AG04450 (cell line): ENCODE results near the gene NCKAP1. TPM values are rescaled to one million over a fixed set of nuclear protein-coding genes. Genes with fewer than 3 reads are reported as not detected.

Experiments
- CTCF ChIA-PET: fragments of 300-600, 350-600 bp; formaldehyde crosslinking; extraction: SDS; loops from one replicate; lab custom pipeline; 2022; ENCODE audit warnings: antibody characterized with exemption, inconsistent platforms; lab: Charles Lee
- POLR2A ChIA-PET: fragments of 350-600 bp; formaldehyde crosslinking; extraction: SDS; loops from one replicate; lab custom pipeline; 2021; ENCODE audit warnings: antibody characterized with exemption, inconsistent platforms; lab: Yijun Ruan, JAX
- DNase-seq: peaks from one replicate; pipeline ENCODE4 v3.0.0-alpha.2; 2011; ENCODE audit warnings: low read depth, low spot score
- H3K27ac ChIP-seq: one replicate; pipeline ENCODE4 v1.5.1; 2012; ENCODE audit warnings: low read depth, low read length, control low read depth
- H3K27me3 ChIP-seq: one replicate; pipeline ENCODE4 v1.6.0; 2012; ENCODE audit warnings: low read length; ENCODE audit not compliant: control insufficient read depth, insufficient read depth
- H3K4me3 ChIP-seq: 2 replicates; pipeline ENCODE4 v1.5.1; 2011; ENCODE audit warnings: mild to moderate bottlenecking, low read depth, low read length, control low read depth
- H3K9me3 ChIP-seq: 2 replicates; pipeline ENCODE4 v1.5.1; 2012; ENCODE audit warnings: low read length; ENCODE audit not compliant: control insufficient read depth, insufficient read depth
- polyA plus RNA-seq: library from polyadenylated mRNA; depleted of rRNA; stranded (reverse); fragments of >200 nt; gene quantifications from 2 replicates; pipeline ENCODE4 v1.2.3, GENCODE V29; 2011
- TF ChIP-seq, protein P1 (sequence below): IDR thresholded peaks from 2 replicates; pipeline ENCODE4 v1.5.1; 2011; ENCODE audit warnings: low read depth, low read length, control low read depth, inconsistent platforms

NCKAP1 gene
- polyA plus RNA-seq, 1 experiment: 182 TPM

DNA sequence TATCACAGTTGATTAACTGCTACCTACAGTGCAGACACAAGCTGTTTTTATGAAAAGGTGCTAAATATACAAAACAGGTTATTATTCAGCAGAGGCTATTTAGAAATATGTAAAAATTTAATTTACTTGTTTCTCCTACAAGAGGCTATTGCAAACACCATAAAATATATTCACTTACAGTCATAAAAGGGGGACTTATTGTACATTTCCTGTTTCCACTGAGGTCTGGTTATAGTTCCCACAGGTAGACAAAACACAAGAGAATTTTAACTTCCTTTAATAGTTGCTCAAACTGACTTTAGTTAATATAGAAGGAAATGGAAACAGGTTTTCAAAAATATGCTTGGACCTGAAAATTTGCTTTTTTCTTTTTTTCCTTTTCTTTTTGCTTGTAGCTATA, 131.8 kb downstream of the NCKAP1 start:
- ChIA-PET CTCF (interaction anchor here (0.6 to 1.0 kb wide), 2 partner anchors 36 to 139 kb away, joined by 4 read pairs; no protein-coding TSS in a partner anchor), POLR2A (interaction anchor here (0.6 kb wide), 1 partner anchor 23 kb away, joined by 3 read pairs; no protein-coding TSS in a partner anchor)
- Histone ChIP-seq H3K4me3 (no peak overlapping the region), H3K27ac (no peak overlapping the region), H3K9me3 (no peaks in the 10 kb centered on the region), H3K27me3 (no peaks in the 10 kb centered on the region)
- TF ChIP-seq, protein P1, sequence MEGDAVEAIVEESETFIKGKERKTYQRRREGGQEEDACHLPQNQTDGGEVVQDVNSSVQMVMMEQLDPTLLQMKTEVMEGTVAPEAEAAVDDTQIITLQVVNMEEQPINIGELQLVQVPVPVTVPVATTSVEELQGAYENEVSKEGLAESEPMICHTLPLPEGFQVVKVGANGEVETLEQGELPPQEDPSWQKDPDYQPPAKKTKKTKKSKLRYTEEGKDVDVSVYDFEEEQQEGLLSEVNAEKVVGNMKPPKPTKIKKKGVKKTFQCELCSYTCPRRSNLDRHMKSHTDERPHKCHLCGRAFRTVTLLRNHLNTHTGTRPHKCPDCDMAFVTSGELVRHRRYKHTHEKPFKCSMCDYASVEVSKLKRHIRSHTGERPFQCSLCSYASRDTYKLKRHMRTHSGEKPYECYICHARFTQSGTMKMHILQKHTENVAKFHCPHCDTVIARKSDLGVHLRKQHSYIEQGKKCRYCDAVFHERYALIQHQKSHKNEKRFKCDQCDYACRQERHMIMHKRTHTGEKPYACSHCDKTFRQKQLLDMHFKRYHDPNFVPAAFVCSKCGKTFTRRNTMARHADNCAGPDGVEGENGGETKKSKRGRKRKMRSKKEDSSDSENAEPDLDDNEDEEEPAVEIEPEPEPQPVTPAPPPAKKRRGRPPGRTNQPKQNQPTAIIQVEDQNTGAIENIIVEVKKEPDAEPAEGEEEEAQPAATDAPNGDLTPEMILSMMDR: no peak
- no peak for DNase-seq

DNA sequence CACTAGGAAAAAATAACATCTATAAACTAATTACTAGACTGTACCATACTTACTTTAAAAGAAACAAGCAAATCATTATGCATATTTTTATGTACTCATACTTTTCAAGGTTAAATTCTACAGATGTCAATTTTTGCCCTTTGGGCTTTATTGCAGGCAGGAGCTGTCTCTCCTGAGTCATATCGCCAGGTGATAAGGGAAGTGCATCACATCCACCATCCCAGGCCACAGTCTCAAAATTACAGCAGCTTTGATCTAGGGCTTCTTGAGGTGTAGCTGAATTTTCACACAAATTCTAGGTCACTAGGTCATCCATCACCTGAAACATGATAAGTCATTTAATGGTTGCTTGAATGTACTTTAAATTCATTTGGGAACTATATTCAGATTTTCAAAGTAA, 133.4 kb downstream of the NCKAP1 start:
- TF ChIP-seq, protein P1: no peak
- no peak for DNase-seq
- H3K4me3 ChIP-seq: no peak overlapping the region
- POLR2A ChIA-PET: no interaction called here
- no peaks in the 10 kb centered on the region for H3K9me3 ChIP-seq
- H3K27ac ChIP-seq: no peak overlapping the region
- no peaks in the 10 kb centered on the region for H3K27me3 ChIP-seq
- CTCF ChIA-PET: no interaction called here

DNA sequence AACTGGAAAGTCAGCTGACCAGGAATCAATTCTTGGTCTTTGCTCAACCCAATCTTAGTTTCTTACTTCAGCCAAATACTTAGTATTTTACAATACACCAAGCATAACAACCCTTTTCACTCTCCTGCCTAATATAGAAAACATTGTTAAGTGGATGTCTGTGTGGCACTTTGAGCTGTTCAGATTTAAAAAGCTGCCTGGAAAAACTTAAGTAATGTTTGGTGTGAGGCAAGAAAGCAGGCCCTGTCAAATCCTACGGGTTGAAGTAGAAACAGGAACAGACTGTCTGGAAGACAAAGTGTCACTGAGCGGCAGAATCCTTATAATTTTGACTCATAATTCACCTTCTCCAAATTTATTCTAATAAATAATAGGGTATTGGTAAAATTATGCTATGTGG, 134.7 kb downstream of the NCKAP1 start:
- Histone ChIP-seq H3K27me3 (no peaks in the 10 kb centered on the region), H3K9me3 (no peaks in the 10 kb centered on the region), H3K4me3 (no peak overlapping the region), H3K27ac (no peak overlapping the region)
- CTCF ChIA-PET: no interaction called here
- TF ChIP-seq, protein P1: no peak
- POLR2A ChIA-PET: no interaction called here
- no peak for DNase-seq

DNA sequence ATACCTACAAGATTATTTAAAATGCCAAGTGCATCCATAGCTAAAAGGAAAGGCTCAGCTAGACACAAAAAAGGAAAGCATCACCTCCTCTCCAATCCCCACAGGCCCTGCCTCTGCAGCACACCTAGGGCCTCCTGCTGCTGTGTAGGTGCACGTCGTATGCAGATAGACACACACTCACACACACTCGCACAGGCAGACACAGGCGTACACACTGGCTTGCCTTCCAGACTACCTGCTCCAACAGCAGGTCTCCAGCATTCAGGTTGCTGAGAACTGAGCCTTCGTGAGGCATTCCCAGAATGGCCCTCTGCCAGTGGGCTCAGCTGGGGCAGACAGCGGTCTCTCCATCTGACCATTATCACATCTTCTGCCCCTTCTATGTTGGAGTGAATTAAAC, 136.5 kb downstream of the NCKAP1 start:
- H3K27me3 ChIP-seq: no peaks in the 10 kb centered on the region
- no peak for DNase-seq
- ChIA-PET CTCF (no interaction called here), POLR2A (no interaction called here)
- no peak overlapping the region for H3K27ac ChIP-seq
- no peak overlapping the region for H3K4me3 ChIP-seq
- TF ChIP-seq, protein P1: no peak
- H3K9me3 ChIP-seq: no peaks in the 10 kb centered on the region

DNA sequence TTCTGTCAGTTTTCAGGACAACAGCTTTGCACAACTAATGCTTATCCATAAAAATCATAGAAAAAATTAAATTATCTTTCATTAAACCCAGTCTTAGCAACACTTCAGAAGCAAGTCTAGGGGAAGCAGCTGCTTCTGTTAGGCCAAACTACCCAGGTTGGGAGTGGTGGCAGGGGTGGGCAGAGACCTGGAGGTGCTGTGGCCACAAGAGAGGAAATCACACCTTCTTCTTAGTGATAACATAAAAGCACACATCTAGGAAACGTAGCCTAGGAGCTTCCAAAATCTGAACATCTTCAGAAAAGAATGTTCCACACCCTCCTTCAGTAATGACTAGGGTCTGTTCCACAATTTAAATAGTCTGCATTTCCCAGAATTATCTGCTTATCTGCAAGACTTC, 139.5 kb downstream of the NCKAP1 start:
- ChIA-PET CTCF (interaction anchor here (0.9 to 1.3 kb wide), 2 partner anchors 19 to 31 kb away, joined by 3 to 7 read pairs; no protein-coding TSS in a partner anchor), POLR2A (no interaction called here)
- TF ChIP-seq, protein P1: no peak

More for the DNA sequence above, 139.5 kb downstream of the NCKAP1 start:
- DNase-seq: no peak
- Histone ChIP-seq H3K27me3 (no peaks in the 10 kb centered on the region), H3K9me3 (peaks cover 3% of the 10 kb centered on the region), H3K27ac (no peak overlapping the region), H3K4me3 (no peak overlapping the region)
